PC-9 (cell line): ENCODE results near the gene ASZ1. TPM values are rescaled to one million over a fixed set of nuclear protein-coding genes. Genes with fewer than 3 reads are reported as not detected.

ENCODE experiments used
- Bru-seq: library from RNA; stranded (reverse); fragments of 400-500 nt; gene quantifications from one replicate; lab custom pipeline; 2021; lab: Mats Ljungman, UMichigan
- BruChase-seq, 2 experiments: library from RNA; stranded (reverse); fragments of 400-500 nt; gene quantifications; one replicate each; lab custom pipeline; 2021; lab: Mats Ljungman, UMichigan
- BruUV-seq: library from RNA; stranded (reverse); fragments of 400-500 nt; replicated peaks from 2 replicates; lab custom pipeline; 2021; lab: Mats Ljungman, UMichigan
- CTCF ChIA-PET: fragments of 300-600 bp; sonication (Branson Sonifier 250); formaldehyde crosslinking; loops from one replicate; lab custom pipeline; 2022; ENCODE audit warnings: antibody characterized with exemption; lab: Charles Lee
- POLR2A ChIA-PET: fragments of 300-600 bp; sonication (Branson Sonifier 250); formaldehyde crosslinking; loops from one replicate; lab custom pipeline; 2022; ENCODE audit warnings: antibody characterized with exemption; ENCODE audit not compliant: unreplicated experiment; lab: Charles Lee
- DNase-seq, 2 experiments: peaks; one replicate each; pipeline versions ENCODE4 v3.0.0 to v3.0.0-alpha.2; 2015 to 2022; ENCODE audit warnings: mixed read lengths in 1 of 2
- H2AFZ ChIP-seq: fragments of 200-600 bp; sonication (generic); 2 replicates; pipeline ENCODE4 v1.8.1; 2017; ENCODE audit warnings: antibody characterized with exemption
- H3F3A ChIP-seq: fragments of 200-600 bp; sonication (generic); 2 replicates; pipeline ENCODE4 v1.8.1; 2017; ENCODE audit warnings: antibody characterized with exemption, mild to moderate bottlenecking, low read depth; ENCODE audit not compliant: insufficient read depth
- H3K27ac ChIP-seq: fragments of 200-600 bp; sonication (generic); 2 replicates; pipeline ENCODE4 v1.6.1; 2016; ENCODE audit warnings: mixed run types
- H3K27me3 ChIP-seq: fragments of 200-600 bp; sonication (generic); 2 replicates; pipeline ENCODE4 v1.6.1; 2016; ENCODE audit warnings: low read depth, mixed run types; ENCODE audit not compliant: insufficient read depth
- H3K36me3 ChIP-seq: fragments of 200-600 bp; sonication (generic); 2 replicates; pipeline ENCODE4 v1.6.1; 2016; ENCODE audit warnings: low read depth, mixed run types
- H3K4me1 ChIP-seq: fragments of 200-600 bp; sonication (generic); replicated peaks from 2 replicates; pipeline ENCODE4 v1.6.1; 2016; ENCODE audit warnings: mixed run types; ENCODE audit not compliant: insufficient read depth
- H3K4me2 ChIP-seq: fragments of 200-600 bp; sonication (generic); 2 replicates; pipeline ENCODE4 v1.6.1; 2017; ENCODE audit warnings: mixed run types
- H3K4me3 ChIP-seq: fragments of 200-600 bp; sonication (generic); 2 replicates; pipeline ENCODE4 v1.6.1; 2016; ENCODE audit warnings: mixed run types
- H3K79me2 ChIP-seq: fragments of 200-600 bp; sonication (generic); 2 replicates; pipeline ENCODE4 v1.6.1; 2017; ENCODE audit warnings: low read depth, mixed run types
- H3K9me2 ChIP-seq: fragments of 200-600 bp; sonication (generic); 2 replicates; pipeline ENCODE4 v1.8.1; 2017; ENCODE audit warnings: mild to moderate bottlenecking; ENCODE audit not compliant: insufficient read depth
- H3K9me3 ChIP-seq: fragments of 200-600 bp; sonication (generic); 2 replicates; pipeline ENCODE4 v1.8.1; 2016; ENCODE audit warnings: low read depth; ENCODE audit not compliant: insufficient read depth
- H4K20me1 ChIP-seq: fragments of 200-600 bp; sonication (generic); 2 replicates; pipeline ENCODE4 v1.8.1; 2017; ENCODE audit not compliant: insufficient read depth
- CTCF ChIP-seq: fragments of 200-600 bp; sonication (generic); conservative IDR thresholded peaks from 2 replicates; pipeline ENCODE4 v1.6.1; 2017; ENCODE audit warnings: mixed run types, antibody characterized with exemption, mild to moderate bottlenecking, moderate library complexity
- EZH2 ChIP-seq: fragments of 200-600 bp; sonication (generic); IDR thresholded peaks from 2 replicates; pipeline ENCODE4 v1.8.0; 2017; ENCODE audit warnings: antibody characterized with exemption, low read depth
- intact Hi-C: fragments of 100-400 bp; cut with micrococcal nuclease; formaldehyde crosslinking; loops from one replicate; pipeline ENCODE4 v1.10.0; 2022; ENCODE audit not compliant: unreplicated experiment
- long read RNA-seq: library from polyadenylated mRNA; stranded (forward); transcript quantifications from one replicate; pipeline ENCODE4 v2.0.0, GENCODE V29; 2022
- total RNA-seq: library from RNA; stranded (reverse); gene quantifications from 2 replicates; pipeline ENCODE4 v1.2.3, GENCODE V29; 2021

Gene ASZ1
- total RNA-seq (not detected in 2 replicates), Bru-seq, nascent RNA (not detected), BruChase-seq, experiment 1, labeled RNA remaining after a 2-hour chase (not detected), BruChase-seq, experiment 2, labeled RNA remaining after a 6-hour chase (not detected)
- long read RNA-seq, result 0 reads

GRCh38 chr7:117427258-117427701 lies at the start of gene ASZ1:
Gene ASZ1 (minus strand): TSS chr7:117427493. CDS start chr7:117427460, 33 bp downstream.
- H3K4me2 ChIP-seq, result no peak within 1 kb of the TSS
- H3K4me1 ChIP-seq, result no peaks in the 10 kb centered on the region
- H3K9me3 ChIP-seq, result no peaks in the 10 kb centered on the region
- POLR2A ChIA-PET, result no interaction called here
- BruUV-seq, result no TSS peak
- no peak for TF ChIP-seq EZH2
- no peak for TF ChIP-seq CTCF
- no peaks in the 10 kb centered on the region for H3K36me3 ChIP-seq
- DNase-seq, result no peak
- no peaks in the 10 kb centered on the region for H3F3A ChIP-seq
- H3K27me3 ChIP-seq, result no peaks in the 10 kb centered on the region
- intact Hi-C loops, result no loop called here
- no peak within 1 kb of the TSS for H3K4me3 ChIP-seq
- H2AFZ ChIP-seq, result no peak within 1 kb of the TSS
- H4K20me1 ChIP-seq, result no peaks in the 10 kb centered on the region; the same call in 1 of the 2 replicates
- no peak within 1 kb of the TSS for H3K27ac ChIP-seq
- CTCF ChIA-PET, result no interaction called here
- no peaks in the 10 kb centered on the region for H3K79me2 ChIP-seq
- H3K9me2 ChIP-seq, result no peaks in the 10 kb centered on the region

GRCh38 chr7:117476557-117477215 lies 49.4 kb upstream of the ASZ1 start:
- Histone ChIP-seq H3K9me3 (no peaks in the 10 kb centered on the region), H3F3A (no peaks in the 10 kb centered on the region), H3K27me3 (no peaks in the 10 kb centered on the region), H3K4me1 (no peaks in the 10 kb centered on the region), H3K9me2 (no peaks in the 10 kb centered on the region), H3K36me3 (no peaks in the 10 kb centered on the region), H3K4me3 (no peak overlapping the region), H2AFZ (no peak overlapping the region), H4K20me1 (no peaks in the 10 kb centered on the region), H3K4me2 (no peak overlapping the region), H3K27ac (no peak overlapping the region), H3K79me2 (no peaks in the 10 kb centered on the region)
- TF ChIP-seq CTCF (no peak), EZH2 (no peak)
- intact Hi-C loops, result no loop called here
- POLR2A ChIA-PET, result no interaction called here
- DNase-seq, result no peak
- BruUV-seq, result no TSS peak
- CTCF ChIA-PET, result interaction anchor here (0.6 kb wide), 1 partner anchor 1300 kb away, joined by 3 read pairs; no protein-coding TSS in a partner anchor

DNA sequence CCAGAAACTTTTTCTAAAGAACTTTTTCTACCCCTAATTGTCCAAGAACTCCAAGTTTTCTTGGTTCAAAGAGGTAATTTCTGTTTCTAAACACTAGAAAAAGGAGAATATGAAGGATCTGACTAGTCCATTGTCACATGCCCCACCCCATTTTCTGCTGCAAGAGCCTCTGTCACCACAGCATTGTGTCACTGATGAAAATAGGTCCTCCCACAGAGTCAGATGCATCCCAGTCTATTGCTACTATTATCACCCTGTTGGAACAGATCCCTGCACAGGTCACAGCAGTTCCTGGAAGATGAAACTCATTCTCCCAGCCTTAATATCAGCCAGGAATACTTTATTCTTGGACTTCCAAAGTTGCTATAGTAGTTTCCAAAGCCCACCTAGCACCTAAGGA lies 45.0 kb upstream of the ASZ1 start:
- POLR2A ChIA-PET, result no interaction called here

More for the DNA sequence above, 45.0 kb upstream of the ASZ1 start:
- intact Hi-C loops, result no loop called here
- Histone ChIP-seq H3K4me3 (no peak overlapping the region), H3K79me2 (no peaks in the 10 kb centered on the region), H3F3A (no peaks in the 10 kb centered on the region), H3K9me3 (no peaks in the 10 kb centered on the region), H3K27me3 (no peaks in the 10 kb centered on the region), H3K36me3 (no peaks in the 10 kb centered on the region), H3K9me2 (no peaks in the 10 kb centered on the region), H4K20me1 (no peaks in the 10 kb centered on the region), H3K27ac (no peak overlapping the region), H2AFZ (no peak overlapping the region), H3K4me1 (no peaks in the 10 kb centered on the region), H3K4me2 (no peak overlapping the region)
- TF ChIP-seq CTCF (no peak), EZH2 (no peak)
- no TSS peak for BruUV-seq
- CTCF ChIA-PET, result no interaction called here
- DNase-seq, result no peak
